Measurements from ENCODE around the gene PRKCE.

- no peak for TF ChIP-seq CTCF (IDR thresholded peaks at IDR 0.05)
- no peak for TF ChIP-seq POLR2A (IDR thresholded peaks at IDR 0.05)
Observed at GRCh38 chr2:45879936-45880335, 228.5 kb downstream of the PRKCE start.
